PC-3 (cell line): Measurements from ENCODE around the gene UNC13A.

Experiments used
- EZH2 ChIP-seq: fragments of 300-600 bp; sonication (generic); IDR thresholded peaks from one replicate; pipeline ENCODE4 v1.6.1; 2017; ENCODE audit warnings: antibody characterized with exemption, mild to moderate bottlenecking, low read length; ENCODE audit not compliant: unreplicated experiment
- EZH2phosphoT487 ChIP-seq: fragments of 300-600 bp; sonication (generic); IDR thresholded peaks from 2 replicates; pipeline ENCODE4 v1.6.1; 2018; ENCODE audit warnings: mild to moderate bottlenecking, antibody characterized with exemption, low read length, borderline replicate concordance
- TF ChIP-seq, protein P1 (sequence below): fragments of 300-600 bp; sonication (generic); conservative IDR thresholded peaks from 2 replicates; pipeline ENCODE4 v1.5.1; 2017; ENCODE audit warnings: antibody characterized with exemption, low read depth, mild to moderate bottlenecking, low read length

DNA sequence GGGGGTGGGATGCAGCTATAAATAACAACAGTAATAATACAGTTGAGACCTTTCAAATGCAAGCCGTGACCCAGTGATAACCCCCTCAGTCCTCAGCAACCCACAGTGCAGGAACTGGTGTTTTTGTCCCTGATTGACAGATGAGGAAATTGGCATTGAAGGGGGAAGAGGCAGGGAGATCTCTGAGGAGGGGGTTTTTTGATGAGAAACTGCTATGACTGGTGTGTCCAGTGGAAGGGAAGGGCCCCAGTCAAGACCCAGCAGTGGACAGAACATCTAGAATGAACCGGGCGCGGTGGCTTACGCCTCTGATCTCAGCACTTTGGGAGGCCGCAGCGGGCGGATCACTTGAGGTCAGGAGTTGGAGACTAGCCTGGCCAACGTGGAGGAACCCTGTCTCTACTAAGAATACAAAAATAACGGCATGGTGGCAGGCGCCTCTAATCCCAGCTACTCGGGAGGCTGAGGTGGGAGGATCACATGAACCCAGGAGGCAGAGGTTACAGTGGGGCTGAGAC is 33.0 kb upstream of the UNC13A start:
- TF ChIP-seq, protein P1, sequence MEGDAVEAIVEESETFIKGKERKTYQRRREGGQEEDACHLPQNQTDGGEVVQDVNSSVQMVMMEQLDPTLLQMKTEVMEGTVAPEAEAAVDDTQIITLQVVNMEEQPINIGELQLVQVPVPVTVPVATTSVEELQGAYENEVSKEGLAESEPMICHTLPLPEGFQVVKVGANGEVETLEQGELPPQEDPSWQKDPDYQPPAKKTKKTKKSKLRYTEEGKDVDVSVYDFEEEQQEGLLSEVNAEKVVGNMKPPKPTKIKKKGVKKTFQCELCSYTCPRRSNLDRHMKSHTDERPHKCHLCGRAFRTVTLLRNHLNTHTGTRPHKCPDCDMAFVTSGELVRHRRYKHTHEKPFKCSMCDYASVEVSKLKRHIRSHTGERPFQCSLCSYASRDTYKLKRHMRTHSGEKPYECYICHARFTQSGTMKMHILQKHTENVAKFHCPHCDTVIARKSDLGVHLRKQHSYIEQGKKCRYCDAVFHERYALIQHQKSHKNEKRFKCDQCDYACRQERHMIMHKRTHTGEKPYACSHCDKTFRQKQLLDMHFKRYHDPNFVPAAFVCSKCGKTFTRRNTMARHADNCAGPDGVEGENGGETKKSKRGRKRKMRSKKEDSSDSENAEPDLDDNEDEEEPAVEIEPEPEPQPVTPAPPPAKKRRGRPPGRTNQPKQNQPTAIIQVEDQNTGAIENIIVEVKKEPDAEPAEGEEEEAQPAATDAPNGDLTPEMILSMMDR, result no peak
- TF ChIP-seq EZH2phosphoT487, result no peak
- TF ChIP-seq EZH2, result no peak
